ENCODE measurements around the gene SAPCD1. TPM values are rescaled to one million over a fixed set of nuclear protein-coding genes. Genes with fewer than 3 reads are reported as not detected.

The SAPCD1 gene
- total RNA-seq: 1 to 10 TPM in 7 of 8 experiments, under 1 TPM in 1; 0.87 to 8.0 (median 2.7) TPM

- Histone ChIP-seq H3K27ac (peak within 1 kb of the TSS; percentile 26 to 79), H3K4me1 (replicated peaks in 1 of 2) (peaks cover 17 to 29% of the 10 kb centered on the region in 2 donors), H3K4me3 (no peak within 1 kb of the TSS)
- no peak for ATAC-seq (replicated peaks in 6 of 8)
- in situ Hi-C loops (cut with MboI; ENCODE audit: low pct_unique_long_range_greater_than_20kb in 2 of 9, low sequenced_read_pairs in 9 of 9, unreplicated experiment in 9 of 9): no loop called here
- 67 to 94% (median 81%) methylated on average over 2 to 4 of the region's 4 CpGs; no CpG with 5 or more reads in 2 of the 10 experiments for WGBS, 10 experiments
Measured at GRCh38 chr6:31762356-31762755, at the start of gene SAPCD1. Gene SAPCD1 (plus strand): TSS chr6:31762656. CDS start chr6:31763055, 399 bp downstream.

GRCh38 chr6:31713465-31713864 is 49.0 kb upstream of the SAPCD1 start:
- WGBS, 10 experiments: 43 to 86% (median 75%) methylated on average over 1 to 2 of the region's 4 CpGs; no CpG with 5 or more reads in 4 of the 10 experiments
- no peak overlapping the region for H3K27ac ChIP-seq
- ATAC-seq (replicated peaks in 6 of 8): no peak
- in situ Hi-C loops (cut with MboI; ENCODE audit: low pct_unique_long_range_greater_than_20kb in 2 of 9, low sequenced_read_pairs in 9 of 9, unreplicated experiment in 9 of 9): no loop called here
- H3K4me3 ChIP-seq: no peak overlapping the region
- peaks cover 9 to 12% of the 10 kb centered on the region in 2 donors for H3K4me1 ChIP-seq (replicated peaks in 1 of 2)

- no peak overlapping the region for H3K4me3 ChIP-seq
Measured at GRCh38 chr6:31713991-31714684, 48.3 kb upstream of the SAPCD1 start.

GRCh38 chr6:31715022-31715958 is 47.2 kb upstream of the SAPCD1 start, which contains the start of gene LY6G6D:
Gene LY6G6D (plus strand): TSS chr6:31715348. CDS start chr6:31715356, 8 bp downstream.
- ATAC-seq (replicated peaks in 6 of 8): no peak
- 33 to 100% (median 73%) methylated on average over 1 to 4 of the region's 16 CpGs; no CpG with 5 or more reads in 4 of the 10 experiments for WGBS, 10 experiments
- H3K4me3 ChIP-seq: no peak within 1 kb of the TSS
- peaks cover 9 to 12% of the 10 kb centered on the region in 2 donors for H3K4me1 ChIP-seq (replicated peaks in 1 of 2)
- H3K27ac ChIP-seq: no peak within 1 kb of the TSS
- in situ Hi-C loops (cut with MboI; ENCODE audit: low pct_unique_long_range_greater_than_20kb in 2 of 9, low sequenced_read_pairs in 9 of 9, unreplicated experiment in 9 of 9): no loop called here

More at GRCh38 chr6:31713991-31714684, 48.3 kb upstream of the SAPCD1 start:
- WGBS, 10 experiments: 0 to 17% (median 0%) methylated on average over 1 of the region's 5 CpGs; no CpG with 5 or more reads in 7 of the 10 experiments
- ATAC-seq (replicated peaks in 6 of 8): peak; percentile 34 to 82 (median 68)
- Histone ChIP-seq H3K27ac (no peak overlapping the region), H3K4me1 (replicated peaks in 1 of 2) (peaks cover 9 to 12% of the 10 kb centered on the region in 2 donors)
- in situ Hi-C loops (cut with MboI; ENCODE audit: low pct_unique_long_range_greater_than_20kb in 2 of 9, low sequenced_read_pairs in 9 of 9, unreplicated experiment in 9 of 9): no loop called here

- no peak overlapping the region for H3K4me3 ChIP-seq
- 60 to 100% (median 78%) methylated on average over 1 to 7 of the region's 10 CpGs; no CpG with 5 or more reads in 2 of the 10 experiments for WGBS, 10 experiments
- no peak overlapping the region for H3K27ac ChIP-seq
- H3K4me1 ChIP-seq (replicated peaks in 1 of 2): peaks cover 9 to 12% of the 10 kb centered on the region in 2 donors
- ATAC-seq (replicated peaks in 6 of 8): no peak
- in situ Hi-C loops (cut with MboI; ENCODE audit: low pct_unique_long_range_greater_than_20kb in 2 of 9, low sequenced_read_pairs in 9 of 9, unreplicated experiment in 9 of 9): no loop called here
Measured at GRCh38 chr6:31717499-31718222, 44.8 kb upstream of the SAPCD1 start.

- Histone ChIP-seq H3K4me1 (replicated peaks in 1 of 2) (peaks cover 9 to 12% of the 10 kb centered on the region in 2 donors), H3K27ac (no peak overlapping the region), H3K4me3 (no peak overlapping the region)
- 100% methylated on average over 1 of the region's 1 CpG; no CpG with 5 or more reads in 6 of the 10 experiments for WGBS, 10 experiments
- ATAC-seq (replicated peaks in 6 of 8): no peak
- in situ Hi-C loops (cut with MboI; ENCODE audit: low pct_unique_long_range_greater_than_20kb in 2 of 9, low sequenced_read_pairs in 9 of 9, unreplicated experiment in 9 of 9): no loop called here
Measured at GRCh38 chr6:31718265-31718664, 44.2 kb upstream of the SAPCD1 start.

GRCh38 chr6:31719001-31719400 is 43.5 kb upstream of the SAPCD1 start:
- no peak overlapping the region for H3K27ac ChIP-seq
- ATAC-seq (replicated peaks in 6 of 8): no peak
- in situ Hi-C loops (cut with MboI; ENCODE audit: low pct_unique_long_range_greater_than_20kb in 2 of 9, low sequenced_read_pairs in 9 of 9, unreplicated experiment in 9 of 9): no loop called here
- WGBS, 10 experiments: 47 to 100% (median 66%) methylated on average over 1 to 4 of the region's 6 CpGs; no CpG with 5 or more reads in 2 of the 10 experiments
- peaks cover 4 to 5% of the 10 kb centered on the region in 2 donors for H3K4me1 ChIP-seq (replicated peaks in 1 of 2)
- H3K4me3 ChIP-seq: no peak overlapping the region

DNA sequence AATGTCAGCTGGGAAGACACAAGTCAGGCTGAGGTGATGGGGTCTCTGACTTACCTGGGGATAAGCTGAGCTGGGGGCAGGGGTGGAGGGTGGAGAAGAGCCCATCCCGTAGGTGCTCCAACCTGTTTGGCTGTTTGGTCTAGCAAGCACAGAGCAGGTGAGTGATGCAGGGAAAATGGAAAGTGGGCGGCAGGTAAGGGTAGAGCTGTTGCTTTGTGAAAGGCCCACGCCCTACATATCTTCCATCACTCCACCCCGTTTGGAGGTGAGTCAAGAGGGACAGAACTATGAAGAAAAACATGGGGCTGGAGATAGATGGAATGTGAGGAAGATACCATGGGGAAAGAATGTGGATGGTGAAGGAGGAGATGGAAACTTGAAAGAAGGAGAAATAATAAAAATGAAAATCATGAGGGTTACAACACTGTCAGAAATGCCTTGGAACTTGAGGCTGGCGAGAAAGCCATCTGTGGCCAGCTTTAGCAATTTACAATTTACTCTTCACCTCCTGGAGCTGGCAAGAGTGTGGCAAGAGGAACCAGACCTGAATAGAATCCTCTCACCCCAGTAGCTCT is 42.2 kb upstream of the SAPCD1 start:
- WGBS, 10 experiments: 5 to 83% (median 75%) methylated on average over 1 to 4 of the region's 5 CpGs; no CpG with 5 or more reads in 2 of the 10 experiments
- Histone ChIP-seq H3K4me3 (no peak overlapping the region), H3K4me1 (replicated peaks in 1 of 2) (no peaks in the 10 kb centered on the region), H3K27ac (no peak overlapping the region)
- no peak for ATAC-seq (replicated peaks in 6 of 8)
- in situ Hi-C loops (cut with MboI; ENCODE audit: low pct_unique_long_range_greater_than_20kb in 2 of 9, low sequenced_read_pairs in 9 of 9, unreplicated experiment in 9 of 9): no loop called here

DNA sequence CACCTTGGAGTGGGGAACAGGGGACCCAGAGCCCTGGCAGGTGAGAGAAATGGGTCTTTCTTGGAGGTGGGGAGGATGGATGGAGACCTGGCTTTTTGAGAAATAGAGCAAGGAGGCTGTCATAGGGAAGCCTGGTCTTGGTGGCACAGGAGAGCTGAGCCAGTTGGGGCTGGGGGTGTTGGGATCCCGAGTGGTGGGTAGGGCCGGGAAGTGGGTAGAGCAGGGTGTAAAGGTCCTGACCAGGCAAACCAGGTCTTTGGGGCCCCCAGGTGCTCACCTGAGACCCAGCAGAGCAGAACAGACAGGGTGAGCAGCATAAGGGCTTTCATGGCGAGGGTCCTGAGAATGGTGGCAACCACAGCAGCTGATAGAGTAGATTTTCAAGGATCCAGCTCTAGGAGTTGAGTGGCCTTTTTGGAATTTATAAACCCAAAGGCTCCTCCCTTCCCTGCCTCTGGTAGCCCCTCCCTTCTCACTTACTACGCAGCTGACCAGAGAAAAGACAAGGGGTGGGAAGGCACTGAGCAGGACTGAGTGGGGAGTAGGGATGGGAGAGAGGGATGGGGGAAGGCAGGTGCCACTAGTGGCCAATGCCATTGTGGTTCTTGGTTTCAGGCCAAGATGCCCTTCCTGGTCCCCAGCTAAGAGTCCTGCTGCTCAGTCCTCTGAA is 41.0 kb upstream of the SAPCD1 start, which contains the start of gene LY6G6C:
Gene LY6G6C, minus strand, starts transcription at position 396 of the 670 bp plus-strand sequence. Its CDS starts 67 bp downstream, at position 329.
- H3K27ac ChIP-seq: no peak within 1 kb of the TSS
- WGBS, 10 experiments: 17 to 90% (median 40%) methylated on average over 1 to 2 of the region's 4 CpGs; no CpG with 5 or more reads in 5 of the 10 experiments
- no peaks in the 10 kb centered on the region for H3K4me1 ChIP-seq (replicated peaks in 1 of 2)
- in situ Hi-C loops (cut with MboI; ENCODE audit: low pct_unique_long_range_greater_than_20kb in 2 of 9, low sequenced_read_pairs in 9 of 9, unreplicated experiment in 9 of 9): no loop called here
- peak in 1 of 8 experiments; percentile 70 for ATAC-seq (replicated peaks in 6 of 8)
- no peak within 1 kb of the TSS for H3K4me3 ChIP-seq

GRCh38 chr6:31722173-31722572 is 40.3 kb upstream of the SAPCD1 start:
- H3K4me3 ChIP-seq: no peak overlapping the region
- in situ Hi-C loops (cut with MboI; ENCODE audit: low pct_unique_long_range_greater_than_20kb in 2 of 9, low sequenced_read_pairs in 9 of 9, unreplicated experiment in 9 of 9): no loop called here
- H3K27ac ChIP-seq: no peak overlapping the region
- 40 to 100% (median 91%) methylated on average over 1 to 3 of the region's 3 CpGs; no CpG with 5 or more reads in 7 of the 10 experiments for WGBS, 10 experiments
- H3K4me1 ChIP-seq (replicated peaks in 1 of 2): no peaks in the 10 kb centered on the region
- ATAC-seq (replicated peaks in 6 of 8): no peak

GRCh38 chr6:31723245-31723979 is 39.0 kb upstream of the SAPCD1 start, which contains the start of gene MPIG6B:
Gene MPIG6B (plus strand): TSS chr6:31723373. CDS start chr6:31723384, 11 bp downstream.
- WGBS, 10 experiments: 50 to 96% (median 81%) methylated on average over 2 to 10 of the region's 46 CpGs; no CpG with 5 or more reads in 6 of the 10 experiments
- in situ Hi-C loops (cut with MboI; ENCODE audit: low pct_unique_long_range_greater_than_20kb in 2 of 9, low sequenced_read_pairs in 9 of 9, unreplicated experiment in 9 of 9): no loop called here

More at GRCh38 chr6:31723245-31723979, 39.0 kb upstream of the SAPCD1 start, which contains the start of gene MPIG6B:
- peak in 5 of 8 experiments; percentile 5 to 26 (median 18) for ATAC-seq (replicated peaks in 6 of 8)
- Histone ChIP-seq H3K4me1 (replicated peaks in 1 of 2) (peaks cover 0 to 3% of the 10 kb centered on the region in 2 donors), H3K4me3 (no peak within 1 kb of the TSS), H3K27ac (no peak within 1 kb of the TSS)
